Measurements from ENCODE around the gene RASL11A.
"Not testable (repeated sequence)": the region's sequence is repeated elsewhere in the genome, so short reads cannot be mapped to it uniquely, and the experiment has no call there.

Gene RASL11A

DNA sequence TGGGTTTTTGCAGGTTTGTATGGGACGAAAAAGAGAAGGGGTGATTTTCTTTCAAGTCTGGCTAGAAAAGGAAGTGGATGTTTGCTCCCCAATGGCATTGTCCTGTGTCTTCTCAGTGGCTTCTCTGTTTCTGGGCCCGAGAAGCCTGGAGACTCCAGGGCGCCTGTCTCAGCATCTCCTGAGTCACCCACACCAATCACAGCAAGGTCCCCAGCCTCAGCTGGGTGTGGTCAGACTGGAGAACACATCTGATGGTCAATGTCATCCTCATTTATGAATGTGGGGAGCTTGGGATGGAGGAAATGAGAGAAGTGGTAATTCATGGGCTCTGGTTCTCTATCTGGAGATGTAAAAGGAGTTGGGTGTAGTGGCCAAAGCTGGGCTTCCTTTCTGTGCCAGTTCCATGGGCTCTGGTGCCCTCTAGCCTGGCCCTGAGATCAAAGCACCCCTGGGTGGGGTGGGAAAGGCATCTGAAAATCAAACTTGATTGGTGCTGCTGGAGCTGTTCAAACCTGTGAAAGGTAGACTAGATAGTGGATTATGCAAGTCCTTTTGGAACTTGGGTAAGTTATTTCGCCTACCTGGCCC, 13.4 kb downstream of the RASL11A start:
- DNase-seq (ENCODE audit: low read depth), result no peak
- TF ChIP-seq, protein P1, sequence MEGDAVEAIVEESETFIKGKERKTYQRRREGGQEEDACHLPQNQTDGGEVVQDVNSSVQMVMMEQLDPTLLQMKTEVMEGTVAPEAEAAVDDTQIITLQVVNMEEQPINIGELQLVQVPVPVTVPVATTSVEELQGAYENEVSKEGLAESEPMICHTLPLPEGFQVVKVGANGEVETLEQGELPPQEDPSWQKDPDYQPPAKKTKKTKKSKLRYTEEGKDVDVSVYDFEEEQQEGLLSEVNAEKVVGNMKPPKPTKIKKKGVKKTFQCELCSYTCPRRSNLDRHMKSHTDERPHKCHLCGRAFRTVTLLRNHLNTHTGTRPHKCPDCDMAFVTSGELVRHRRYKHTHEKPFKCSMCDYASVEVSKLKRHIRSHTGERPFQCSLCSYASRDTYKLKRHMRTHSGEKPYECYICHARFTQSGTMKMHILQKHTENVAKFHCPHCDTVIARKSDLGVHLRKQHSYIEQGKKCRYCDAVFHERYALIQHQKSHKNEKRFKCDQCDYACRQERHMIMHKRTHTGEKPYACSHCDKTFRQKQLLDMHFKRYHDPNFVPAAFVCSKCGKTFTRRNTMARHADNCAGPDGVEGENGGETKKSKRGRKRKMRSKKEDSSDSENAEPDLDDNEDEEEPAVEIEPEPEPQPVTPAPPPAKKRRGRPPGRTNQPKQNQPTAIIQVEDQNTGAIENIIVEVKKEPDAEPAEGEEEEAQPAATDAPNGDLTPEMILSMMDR (IDR thresholded peaks at IDR 0.05; ENCODE audit: control insufficient read depth, extremely low read depth, insufficient read depth), result peak; percentile 21; the same call in 1 of the 2 replicates
- H3K4me3 ChIP-seq (ENCODE audit: low read depth, low read length), result no peak overlapping the region

DNA sequence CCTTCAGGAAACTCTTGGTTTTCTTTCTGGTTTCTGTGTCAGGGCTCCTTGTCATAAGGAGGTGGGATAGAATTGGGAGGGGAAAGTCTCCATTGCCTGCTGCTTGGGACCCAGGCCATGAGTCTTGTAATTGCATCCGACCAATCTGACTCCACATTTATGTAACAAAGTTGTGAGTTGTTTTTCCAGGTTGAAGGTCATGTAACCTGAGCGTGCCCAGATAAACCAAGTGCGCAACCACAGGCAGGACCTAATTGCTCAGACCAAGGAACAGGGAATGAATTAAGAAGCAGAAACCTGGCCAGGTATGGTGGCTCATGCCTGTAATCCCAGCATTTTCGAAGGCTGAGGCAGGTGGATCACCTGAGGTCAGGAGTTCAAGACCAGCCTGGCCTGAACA, 17.8 kb downstream of the RASL11A start:
- DNase-seq (ENCODE audit: low read depth), result no peak
- TF ChIP-seq, protein P1 (IDR thresholded peaks at IDR 0.05; ENCODE audit: control insufficient read depth, extremely low read depth, insufficient read depth), result no peak
- no peak overlapping the region for H3K4me3 ChIP-seq (ENCODE audit: low read depth, low read length)

DNA sequence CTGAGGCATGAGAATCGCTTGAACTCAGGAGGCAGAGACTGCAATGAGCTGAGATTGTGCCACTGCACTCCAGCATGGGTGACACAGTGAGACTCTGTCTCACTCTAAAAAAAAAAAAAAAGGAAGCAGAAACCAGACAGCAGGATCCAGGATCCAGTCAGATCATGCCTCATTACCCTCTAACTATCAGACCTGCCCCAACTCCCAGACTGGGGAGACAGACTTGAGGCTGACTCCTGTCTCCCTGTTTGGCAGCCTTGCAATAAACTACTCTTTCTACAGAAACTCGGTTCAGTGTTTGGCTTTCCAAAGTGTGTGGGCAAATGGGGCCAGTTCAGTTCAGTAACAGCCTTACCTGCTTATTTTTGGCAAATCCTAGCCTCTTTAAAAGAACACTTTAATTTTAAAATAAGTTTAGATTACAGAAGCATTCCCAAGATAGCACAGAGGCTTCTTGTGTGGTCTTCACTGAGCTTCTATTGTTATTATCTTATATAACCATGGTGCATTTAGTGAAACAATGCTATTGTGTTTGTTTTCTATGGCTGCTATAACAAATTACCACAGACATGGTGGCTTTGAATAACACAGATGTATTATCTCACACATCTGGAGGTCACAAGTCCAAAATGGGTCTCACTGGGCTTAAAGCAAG, 18.5 kb downstream of the RASL11A start:
- TF ChIP-seq, protein P1 (IDR thresholded peaks at IDR 0.05; ENCODE audit: control insufficient read depth, extremely low read depth, insufficient read depth), result no peak
- DNase-seq (ENCODE audit: low read depth), result no peak
- no peak overlapping the region for H3K4me3 ChIP-seq (ENCODE audit: low read depth, low read length)

DNA sequence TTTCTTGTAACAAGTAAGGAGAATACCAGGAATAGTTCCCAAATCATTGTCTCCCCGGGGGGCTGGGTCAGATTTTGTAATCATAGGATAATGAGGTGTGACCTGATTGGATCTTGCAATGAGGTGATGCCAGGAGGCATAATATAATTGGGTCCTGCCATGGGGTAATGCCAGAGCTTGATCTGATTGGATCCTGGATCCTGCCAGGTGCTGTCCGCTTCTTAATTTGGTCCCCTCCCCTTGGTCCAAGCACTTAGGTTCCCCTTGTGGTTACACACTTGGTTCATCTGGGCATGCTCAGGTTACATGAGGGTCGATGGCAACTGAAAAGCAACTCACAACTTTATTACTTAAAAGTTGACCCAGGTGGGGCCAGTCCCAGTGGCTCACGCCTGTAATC, 20.1 kb downstream of the RASL11A start:
- H3K4me3 ChIP-seq (ENCODE audit: low read depth, low read length), result no peak overlapping the region
- DNase-seq (ENCODE audit: low read depth), result no peak
- TF ChIP-seq, protein P1 (IDR thresholded peaks at IDR 0.05; ENCODE audit: control insufficient read depth, extremely low read depth, insufficient read depth), result no peak

DNA sequence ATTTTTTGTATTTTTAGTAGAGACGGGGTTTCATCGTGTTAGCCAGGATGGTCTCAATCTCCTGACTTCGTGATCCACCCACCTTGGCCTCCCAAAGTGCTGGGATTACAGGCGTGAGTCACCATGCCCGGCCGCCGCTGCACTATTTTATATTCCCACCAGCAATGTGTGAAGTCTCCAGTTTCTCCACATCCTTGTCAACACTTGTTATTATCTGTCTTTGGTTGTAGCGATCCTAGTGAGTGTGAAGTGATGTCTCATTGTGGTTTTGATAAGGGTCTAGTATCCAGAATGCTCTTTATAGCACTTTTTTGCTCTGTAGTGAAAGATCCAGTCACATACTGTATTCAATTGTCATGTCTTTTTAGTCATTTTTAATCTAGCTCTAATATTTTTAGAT, 21.3 kb downstream of the RASL11A start:
- not testable (repeated sequence) for DNase-seq (ENCODE audit: low read depth); H3K4me3 ChIP-seq (ENCODE audit: low read depth, low read length)

DNA sequence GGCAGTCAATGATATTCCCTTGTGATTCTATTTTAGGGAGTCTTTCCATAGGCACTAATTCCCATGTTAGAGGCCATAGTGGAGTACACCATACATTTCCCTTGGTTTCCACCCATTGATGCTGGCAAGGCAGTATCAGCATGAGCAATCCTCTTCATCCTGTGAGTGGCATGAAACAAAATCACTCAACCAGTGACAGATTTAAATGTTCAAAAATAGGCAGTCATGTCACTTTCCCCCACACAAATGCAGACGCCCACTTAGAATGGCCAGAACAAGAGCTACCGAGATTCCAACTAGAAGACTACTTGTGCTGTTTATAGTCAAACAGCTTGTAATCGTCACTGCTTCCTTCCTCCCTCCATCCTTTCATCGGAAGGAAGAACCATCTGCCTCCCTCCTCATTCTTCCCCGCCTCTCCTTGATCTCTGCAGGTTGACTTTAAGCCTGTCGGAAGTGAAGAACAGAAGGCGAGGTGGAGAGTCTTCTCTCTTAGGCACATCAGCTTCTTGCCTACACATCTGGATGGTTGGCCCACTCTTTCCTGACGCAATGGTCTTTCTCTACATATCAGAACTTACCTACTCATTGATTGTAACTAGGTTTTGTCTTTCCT, 22.6 kb downstream of the RASL11A start:
- DNase-seq (ENCODE audit: low read depth), result no peak
- TF ChIP-seq, protein P1 (IDR thresholded peaks at IDR 0.05; ENCODE audit: control insufficient read depth, extremely low read depth, insufficient read depth), result no peak
- H3K4me3 ChIP-seq (ENCODE audit: low read depth, low read length), result no peak overlapping the region

DNA sequence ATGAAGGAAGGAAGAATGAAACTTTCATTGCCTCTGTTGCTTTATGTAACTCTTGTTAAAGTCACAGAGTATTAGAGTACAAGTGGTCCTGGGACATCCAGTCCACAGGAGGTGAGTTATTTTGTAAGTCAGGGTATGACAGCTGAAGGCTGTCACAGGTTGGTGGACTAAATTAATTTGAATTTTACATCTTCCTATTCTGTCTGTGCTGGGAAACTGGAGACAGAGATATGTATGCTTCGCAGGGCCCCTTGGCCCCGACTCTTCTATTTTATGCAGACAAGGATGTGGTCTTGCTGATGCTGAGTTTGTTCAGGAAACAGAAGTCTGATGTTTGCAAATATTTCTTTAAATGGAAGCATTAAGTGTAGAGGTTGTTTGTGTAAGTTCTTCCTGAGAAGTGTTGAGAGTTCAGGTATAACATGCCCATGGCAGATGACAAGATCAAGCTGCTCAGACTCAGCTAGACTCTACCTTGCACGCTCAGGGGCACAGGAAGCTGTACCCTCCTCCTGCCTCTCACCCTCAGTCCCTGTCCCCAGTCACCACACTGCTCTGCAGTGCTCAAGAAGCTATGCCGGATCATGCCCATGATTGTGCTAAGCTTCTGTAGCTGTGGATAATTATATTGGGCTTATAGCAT, 23.4 kb downstream of the RASL11A start:
- no peak for DNase-seq (ENCODE audit: low read depth)
- no peak overlapping the region for H3K4me3 ChIP-seq (ENCODE audit: low read depth, low read length)
- TF ChIP-seq, protein P1 (IDR thresholded peaks at IDR 0.05; ENCODE audit: control insufficient read depth, extremely low read depth, insufficient read depth), result no peak
